NCI-H128 (cell line): ENCODE data around the gene OTC.

ENCODE experiments used
- DNase-seq: peaks from one replicate; lab custom pipeline; 2025; ENCODE audit not compliant: unreplicated experiment; lab: John Stamatoyannopoulos, UW

The OTC gene

DNA sequence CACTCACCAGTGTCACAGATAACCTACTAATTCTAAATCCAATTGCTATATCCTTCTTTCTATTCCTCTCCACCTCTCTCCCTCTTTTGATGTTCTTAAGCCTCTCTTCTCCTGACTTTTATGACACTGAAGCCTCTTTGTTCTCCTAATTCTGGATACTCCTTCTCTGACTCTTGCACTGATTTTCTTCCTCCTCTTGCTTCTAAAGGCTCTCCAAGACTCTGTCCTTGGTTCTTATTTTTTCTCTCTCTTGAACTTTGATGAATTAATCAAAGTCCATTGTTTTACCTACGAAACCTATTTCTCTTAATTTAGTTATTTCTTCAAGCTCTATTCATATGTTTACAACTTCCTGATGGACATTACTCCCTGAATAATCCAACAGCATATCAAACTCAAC, 113.3 kb downstream of the OTC start:
- no peak for DNase-seq

DNA sequence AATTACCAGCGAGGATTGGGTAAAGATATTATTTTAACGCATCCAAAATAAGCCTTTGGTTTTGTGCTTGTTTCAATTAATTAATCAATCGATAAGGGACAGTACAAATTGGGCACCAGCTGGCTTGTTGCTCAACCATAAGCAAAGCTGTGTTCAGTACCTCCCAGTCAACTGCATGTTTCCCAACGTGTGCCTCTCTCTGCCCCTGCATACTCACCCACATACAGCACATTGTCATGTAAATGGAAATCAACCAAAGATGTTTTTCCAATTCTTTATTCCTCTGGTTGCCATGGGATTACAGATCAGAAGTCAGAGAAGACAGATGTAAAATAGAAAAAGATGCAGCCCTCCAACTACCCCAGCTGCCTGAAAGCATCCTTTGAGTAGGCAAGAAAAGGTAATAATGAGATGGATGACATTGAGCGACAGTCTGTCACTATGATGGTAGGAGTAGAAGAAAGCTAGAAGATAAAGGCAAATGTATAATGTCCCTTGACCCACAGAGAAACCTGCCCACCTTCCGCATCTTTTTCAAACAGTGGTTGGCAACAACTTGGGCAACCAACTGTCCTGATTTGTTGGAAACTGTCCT, 116.3 kb downstream of the OTC start:
- DNase-seq: no peak
